ENCODE measurements around the gene SLC35A4. TPM values are rescaled to one million over a fixed set of nuclear protein-coding genes. Genes with fewer than 3 reads are reported as not detected.
"Not testable (repeated sequence)": the region's sequence is repeated elsewhere in the genome, so short reads cannot be mapped to it uniquely, and the experiment has no call there.

The SLC35A4 gene
- total RNA-seq, 1 experiment from 2014 or later: 91.3 TPM

DNA sequence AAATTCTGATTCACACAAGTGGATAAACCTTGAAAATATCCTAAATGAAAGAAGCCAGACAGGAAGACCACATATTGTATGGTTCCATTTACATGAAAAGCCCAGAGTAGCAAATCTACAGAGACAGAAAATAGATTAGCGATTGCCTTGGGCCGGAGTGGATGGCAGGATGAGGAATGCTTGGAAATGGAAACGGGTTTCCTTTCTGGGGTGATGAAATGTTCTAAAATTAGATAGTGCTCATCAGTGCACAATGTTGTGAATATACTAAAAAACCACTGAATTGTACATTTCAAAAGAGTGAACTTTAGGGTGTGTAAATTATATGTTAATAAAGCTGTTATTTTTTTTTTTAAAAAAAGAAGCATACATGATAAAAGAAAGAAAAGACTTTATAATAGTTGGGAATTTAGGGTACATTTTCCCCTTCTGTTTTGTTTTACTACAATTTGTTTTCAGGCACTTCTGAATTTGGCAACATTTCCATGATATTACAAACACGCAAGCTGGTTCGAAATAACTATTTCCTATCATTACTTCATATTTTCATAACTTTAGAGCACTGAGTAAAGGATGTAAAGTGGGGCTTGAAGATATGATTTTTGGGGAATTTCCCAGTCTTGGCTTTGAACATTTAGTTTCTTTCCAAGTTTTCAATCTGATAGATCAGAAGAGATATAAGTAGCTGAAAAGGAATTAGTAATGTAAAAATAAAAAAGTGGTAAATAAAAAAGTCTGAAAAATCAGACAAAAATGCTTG lies 23.9 kb downstream of the SLC35A4 start:
- Mint-ChIP-seq H3K4me1 (ENCODE audit: low read depth, unreplicated experiment) (no peaks in the 10 kb centered on the region), H3K4me3 (ENCODE audit: unreplicated experiment) (no peak overlapping the region), H3K27me3 (ENCODE audit: insufficient read depth, unreplicated experiment) (no peaks in the 10 kb centered on the region), H3K9me3 (ENCODE audit: unreplicated experiment) (no peaks in the 10 kb centered on the region), H3K27ac (ENCODE audit: unreplicated experiment) (no peak overlapping the region), H3K36me3 (ENCODE audit: insufficient read depth, unreplicated experiment) (no peaks in the 10 kb centered on the region)
- POLR2A ChIA-PET: no interaction called here
- intact Hi-C loops (cut with micrococcal nuclease; ENCODE audit: unreplicated experiment): no loop called here
- Histone ChIP-seq H3K4me3 (ENCODE audit: low read depth, low read length) (no peak overlapping the region), H3K9me3 (no peaks in the 10 kb centered on the region), H3K36me3 (ENCODE audit: control insufficient read depth, insufficient read depth, low read length) (no peaks in the 10 kb centered on the region), H3K27me3 (replicated peaks; ENCODE audit: control insufficient read depth, insufficient read depth, low read length) (no peaks in the 10 kb centered on the region), H3K4me1 (no peaks in the 10 kb centered on the region)
- TF ChIP-seq, protein P1, sequence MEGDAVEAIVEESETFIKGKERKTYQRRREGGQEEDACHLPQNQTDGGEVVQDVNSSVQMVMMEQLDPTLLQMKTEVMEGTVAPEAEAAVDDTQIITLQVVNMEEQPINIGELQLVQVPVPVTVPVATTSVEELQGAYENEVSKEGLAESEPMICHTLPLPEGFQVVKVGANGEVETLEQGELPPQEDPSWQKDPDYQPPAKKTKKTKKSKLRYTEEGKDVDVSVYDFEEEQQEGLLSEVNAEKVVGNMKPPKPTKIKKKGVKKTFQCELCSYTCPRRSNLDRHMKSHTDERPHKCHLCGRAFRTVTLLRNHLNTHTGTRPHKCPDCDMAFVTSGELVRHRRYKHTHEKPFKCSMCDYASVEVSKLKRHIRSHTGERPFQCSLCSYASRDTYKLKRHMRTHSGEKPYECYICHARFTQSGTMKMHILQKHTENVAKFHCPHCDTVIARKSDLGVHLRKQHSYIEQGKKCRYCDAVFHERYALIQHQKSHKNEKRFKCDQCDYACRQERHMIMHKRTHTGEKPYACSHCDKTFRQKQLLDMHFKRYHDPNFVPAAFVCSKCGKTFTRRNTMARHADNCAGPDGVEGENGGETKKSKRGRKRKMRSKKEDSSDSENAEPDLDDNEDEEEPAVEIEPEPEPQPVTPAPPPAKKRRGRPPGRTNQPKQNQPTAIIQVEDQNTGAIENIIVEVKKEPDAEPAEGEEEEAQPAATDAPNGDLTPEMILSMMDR (IDR thresholded peaks at IDR 0.05; ENCODE audit: insufficient read depth in 1 of 2, low read depth in 1 of 2, low read length in 1 of 2, severe bottlenecking in 1 of 2, unreplicated experiment in 1 of 2): no peak
- BruUV-seq (replicated peaks): no TSS peak
- no peak for DNase-seq
- CTCF ChIA-PET: no interaction called here

DNA sequence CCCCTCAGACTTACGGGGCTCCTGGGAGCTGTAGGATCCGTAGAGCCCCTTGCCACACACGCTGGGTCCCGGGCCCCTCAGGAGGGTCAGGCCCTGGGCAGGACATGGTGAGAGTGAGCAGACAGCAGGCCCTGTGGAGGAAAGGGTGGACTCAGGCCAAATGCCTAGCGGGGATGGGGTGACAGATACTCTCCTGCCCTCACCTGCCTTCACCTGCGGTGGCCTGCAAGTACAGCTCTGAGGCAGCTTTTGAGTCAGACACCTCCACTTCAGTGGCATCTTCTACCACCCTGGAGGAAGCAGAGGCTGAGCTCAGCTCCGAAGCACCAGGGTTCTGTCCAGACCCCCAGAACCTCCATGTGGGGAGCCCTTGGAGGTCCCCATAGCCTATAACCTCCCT lies 26.2 kb downstream of the SLC35A4 start:
- Histone ChIP-seq H3K36me3 (ENCODE audit: control insufficient read depth, insufficient read depth, low read length) (no peaks in the 10 kb centered on the region), H3K4me1 (no peaks in the 10 kb centered on the region), H3K9me3 (no peaks in the 10 kb centered on the region), H3K4me3 (ENCODE audit: low read depth, low read length) (no peak overlapping the region), H3K27me3 (replicated peaks; ENCODE audit: control insufficient read depth, insufficient read depth, low read length) (no peaks in the 10 kb centered on the region)
- H3K27ac Mint-ChIP-seq (ENCODE audit: unreplicated experiment): no peak overlapping the region
- no TSS peak for BruUV-seq (replicated peaks)
- H3K4me3 Mint-ChIP-seq (ENCODE audit: unreplicated experiment): no peak overlapping the region
- H3K4me1 Mint-ChIP-seq (ENCODE audit: low read depth, unreplicated experiment): no peaks in the 10 kb centered on the region
- ChIA-PET POLR2A (interaction anchor here (0.6 kb wide), 1 partner anchor 588 kb away, joined by 3 read pairs; no protein-coding TSS in a partner anchor), CTCF (no interaction called here)
- no peak for DNase-seq
- no peaks in the 10 kb centered on the region for H3K36me3 Mint-ChIP-seq (ENCODE audit: insufficient read depth, unreplicated experiment)
- no peaks in the 10 kb centered on the region for H3K9me3 Mint-ChIP-seq (ENCODE audit: unreplicated experiment)
- intact Hi-C loops (cut with micrococcal nuclease; ENCODE audit: unreplicated experiment): no loop called here
- TF ChIP-seq, protein P1 (IDR thresholded peaks at IDR 0.05; ENCODE audit: insufficient read depth in 1 of 2, low read depth in 1 of 2, low read length in 1 of 2, severe bottlenecking in 1 of 2, unreplicated experiment in 1 of 2): no peak
- H3K27me3 Mint-ChIP-seq (ENCODE audit: insufficient read depth, unreplicated experiment): no peaks in the 10 kb centered on the region

DNA sequence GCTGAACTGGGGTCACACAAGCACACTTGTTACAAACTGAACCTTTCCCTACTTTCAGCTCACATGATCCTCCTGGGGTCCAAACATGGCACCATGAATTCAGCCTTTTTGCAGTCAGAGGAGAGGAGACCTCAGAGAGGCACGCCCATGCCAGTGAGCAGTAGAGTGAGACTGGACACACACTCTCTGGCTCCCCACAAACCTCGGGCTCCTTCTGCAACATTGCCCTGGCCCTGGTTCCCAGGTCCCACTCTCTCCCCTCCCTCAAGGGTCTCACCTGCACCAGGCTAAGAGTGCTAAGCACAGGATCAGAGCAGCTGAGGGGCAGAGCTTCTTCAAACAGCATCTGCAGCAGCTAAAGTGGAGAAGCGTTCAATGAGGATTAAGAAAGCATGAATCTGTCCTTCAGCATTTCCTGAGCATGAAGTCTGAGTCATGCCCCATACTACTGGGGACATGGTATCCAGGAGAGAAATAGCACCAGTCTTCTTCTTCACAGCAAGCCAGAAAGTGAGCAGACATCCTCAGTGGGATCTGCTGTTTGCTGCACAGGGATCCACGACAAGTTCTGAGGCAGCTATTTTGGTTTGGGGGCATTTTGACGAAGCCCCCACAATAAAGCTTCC lies 27.2 kb downstream of the SLC35A4 start:
- Mint-ChIP-seq H3K36me3 (ENCODE audit: insufficient read depth, unreplicated experiment) (no peaks in the 10 kb centered on the region), H3K27ac (ENCODE audit: unreplicated experiment) (no peak overlapping the region), H3K4me1 (ENCODE audit: low read depth, unreplicated experiment) (no peaks in the 10 kb centered on the region), H3K4me3 (ENCODE audit: unreplicated experiment) (no peak overlapping the region), H3K27me3 (ENCODE audit: insufficient read depth, unreplicated experiment) (no peaks in the 10 kb centered on the region), H3K9me3 (ENCODE audit: unreplicated experiment) (no peaks in the 10 kb centered on the region)
- no peak overlapping the region for H3K4me3 ChIP-seq (ENCODE audit: low read depth, low read length)
- H3K4me1 ChIP-seq: no peaks in the 10 kb centered on the region
- ChIA-PET POLR2A (no interaction called here), CTCF (no interaction called here)
- DNase-seq: no peak
- H3K27me3 ChIP-seq (replicated peaks; ENCODE audit: control insufficient read depth, insufficient read depth, low read length): no peaks in the 10 kb centered on the region
- intact Hi-C loops (cut with micrococcal nuclease; ENCODE audit: unreplicated experiment): no loop called here
- H3K36me3 ChIP-seq (ENCODE audit: control insufficient read depth, insufficient read depth, low read length): no peaks in the 10 kb centered on the region
- H3K9me3 ChIP-seq: no peaks in the 10 kb centered on the region
- TF ChIP-seq, protein P1 (IDR thresholded peaks at IDR 0.05; ENCODE audit: insufficient read depth in 1 of 2, low read depth in 1 of 2, low read length in 1 of 2, severe bottlenecking in 1 of 2, unreplicated experiment in 1 of 2): no peak
- no TSS peak for BruUV-seq (replicated peaks)

DNA sequence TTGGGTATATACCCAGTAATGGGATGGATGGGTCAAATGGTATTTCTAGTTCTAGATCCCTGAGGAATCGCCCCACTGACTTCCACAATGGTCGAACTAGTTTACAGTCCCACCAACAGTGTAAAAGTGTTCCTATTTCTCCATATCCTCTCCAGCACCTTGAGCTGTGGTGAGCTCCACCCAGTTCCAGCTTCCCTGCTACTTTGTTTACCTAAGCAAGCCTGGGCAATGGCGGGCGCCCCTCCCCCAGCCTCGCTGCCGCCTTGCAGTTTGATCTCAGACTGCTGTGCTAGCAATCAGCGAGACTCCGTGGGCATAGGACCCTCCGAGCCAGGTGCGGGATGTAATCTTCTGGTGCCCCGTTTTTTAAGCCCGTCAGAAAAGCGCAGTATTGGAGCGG lies 28.4 kb downstream of the SLC35A4 start:
- H3K27me3 Mint-ChIP-seq (ENCODE audit: insufficient read depth, unreplicated experiment); H3K36me3 ChIP-seq (ENCODE audit: control insufficient read depth, insufficient read depth, low read length); H3K36me3 Mint-ChIP-seq (ENCODE audit: insufficient read depth, unreplicated experiment); DNase-seq; H3K4me3 Mint-ChIP-seq (ENCODE audit: unreplicated experiment); CTCF ChIA-PET; intact Hi-C loops (cut with micrococcal nuclease; ENCODE audit: unreplicated experiment); POLR2A ChIA-PET; H3K4me3 ChIP-seq (ENCODE audit: low read depth, low read length); H3K9me3 ChIP-seq; H3K9me3 Mint-ChIP-seq (ENCODE audit: unreplicated experiment); H3K27me3 ChIP-seq (replicated peaks; ENCODE audit: control insufficient read depth, insufficient read depth, low read length); H3K4me1 ChIP-seq; H3K4me1 Mint-ChIP-seq (ENCODE audit: low read depth, unreplicated experiment); BruUV-seq (replicated peaks); H3K27ac Mint-ChIP-seq (ENCODE audit: unreplicated experiment): not testable (repeated sequence)
